HepG2 (cell line): ENCODE measurements around the gene NEURL1. TPM values are rescaled to one million over a fixed set of nuclear protein-coding genes. Genes with fewer than 3 reads are reported as not detected.
A peak's percentile ranks its signal among the peaks of the same experiment; 100 is the strongest.

Experiments
- BCL6 ChIP-seq: IDR thresholded peaks from 2 replicates; pipeline ENCODE4 v1.6.1; 2016; ENCODE audit warnings: missing genetic modification reagents, missing compliant biosample characterization
- CC2D1A ChIP-seq: sonication (generic); formaldehyde crosslinking; IDR thresholded peaks from 2 replicates; pipeline ENCODE4 v1.8.1; 2023; ENCODE audit warnings: mild to moderate bottlenecking, missing genetic modification reagents
- CREB3 ChIP-seq: sonication (generic); formaldehyde crosslinking; IDR thresholded peaks from 2 replicates; pipeline ENCODE4 v1.5.0; 2020; ENCODE audit warnings: missing genetic modification reagents
- E2F5 ChIP-seq: sonication (generic); formaldehyde crosslinking; conservative IDR thresholded peaks from 2 replicates; pipeline ENCODE4 v1.4.0; 2020; ENCODE audit warnings: missing genetic modification reagents
- FOXA1 ChIP-seq, 2 experiments: fragments of 450-650 bp in 1 of 2; sonication (generic) in 1 of 2; formaldehyde crosslinking in 1 of 2; IDR thresholded peaks; 2 replicates each; pipeline versions ENCODE4 v1.4.0 to v1.6.1; 2016 to 2020; ENCODE audit warnings: missing genetic modification reagents in 1 of 2
- FOXK2 ChIP-seq: fragments of 450-650 bp; IDR thresholded peaks from 2 replicates; pipeline ENCODE4 v1.6.1; 2016
- FUBP1 ChIP-seq: sonication (generic); formaldehyde crosslinking; IDR thresholded peaks from 2 replicates; pipeline ENCODE4 v1.5.1; 2020; ENCODE audit warnings: missing genetic modification reagents, mild to moderate bottlenecking, borderline replicate concordance
- HMGA1 ChIP-seq: sonication (generic); formaldehyde crosslinking; conservative IDR thresholded peaks from 2 replicates; pipeline ENCODE4 v1.4.0; 2020; ENCODE audit warnings: missing genetic modification reagents
- HNRNPUL1 ChIP-seq: fragments of 200-400 bp; formaldehyde crosslinking; IDR thresholded peaks from 2 replicates; pipeline ENCODE4 v1.6.1; 2017; ENCODE audit warnings: low read depth, mild to moderate bottlenecking, low read length, moderate library complexity
- HOMEZ ChIP-seq: IDR thresholded peaks from 2 replicates; pipeline ENCODE4 v1.6.1; 2016; ENCODE audit warnings: low read depth
- LCORL ChIP-seq, 2 experiments: fragments of 450-650 bp in 1 of 2; sonication (generic) in 1 of 2; formaldehyde crosslinking in 1 of 2; IDR thresholded peaks; 2 replicates each; pipeline versions ENCODE4 v1.5.0 to v1.6.1; 2017 to 2020; ENCODE audit warnings: antibody characterized with exemption in 1 of 2, missing genetic modification reagents in 1 of 2
- NFE2L2 ChIP-seq: fragments of 150-350 bp; IDR thresholded peaks from 2 replicates; pipeline ENCODE4 v1.6.1; 2014; ENCODE audit warnings: low read length
- PRDM4 ChIP-seq: sonication (generic); formaldehyde crosslinking; IDR thresholded peaks from 2 replicates; pipeline ENCODE4 v1.9.0; 2021; ENCODE audit warnings: missing genetic modification reagents, borderline replicate concordance
- PRPF4 ChIP-seq: fragments of 200-400 bp; formaldehyde crosslinking; IDR thresholded peaks from 2 replicates; pipeline ENCODE4 v1.6.1; 2016; ENCODE audit warnings: low read length, low read depth; ENCODE audit not compliant: poor library complexity, severe bottlenecking
- THYN1 ChIP-seq: sonication (generic); formaldehyde crosslinking; IDR thresholded peaks from 2 replicates; pipeline ENCODE4 v1.8.1; 2023; ENCODE audit warnings: low read depth, mild to moderate bottlenecking, moderate library complexity, missing genetic modification reagents, borderline replicate concordance
- WIZ ChIP-seq: sonication (generic); formaldehyde crosslinking; IDR thresholded peaks from 2 replicates; pipeline ENCODE4 v1.5.1; 2020; ENCODE audit warnings: mild to moderate bottlenecking, missing genetic modification reagents
- ZBTB8A ChIP-seq: sonication (generic); formaldehyde crosslinking; IDR thresholded peaks from 2 replicates; pipeline ENCODE4 v1.4.0; 2020; ENCODE audit warnings: mild to moderate bottlenecking, low read depth, missing genetic modification reagents, borderline replicate concordance
- ZNF292 ChIP-seq: sonication (generic); formaldehyde crosslinking; IDR thresholded peaks from 2 replicates; pipeline ENCODE4 v1.8.1; 2022; ENCODE audit warnings: mild to moderate bottlenecking, low read depth, missing genetic modification reagents, borderline replicate concordance
- ZNF329 ChIP-seq: sonication (generic); formaldehyde crosslinking; IDR thresholded peaks from 2 replicates; pipeline ENCODE4 v1.9.0; 2021; ENCODE audit warnings: low read depth, mild to moderate bottlenecking, missing genetic modification reagents
- ZNF691 ChIP-seq: sonication (generic); formaldehyde crosslinking; IDR thresholded peaks from 2 replicates; pipeline ENCODE4 v1.4.0; 2020; ENCODE audit warnings: missing genetic modification reagents, low read depth, mild to moderate bottlenecking, borderline replicate concordance
- polyA plus RNA-seq, 8 experiments: library from polyadenylated mRNA; depleted of rRNA in 3 of 8; stranded (reverse) in 7 of 8; unstranded in 1 of 8; fragments of >200 nt; fragmentation: Illumina TruSeq in 4 of 8; extraction: Trizol in 4 of 8; gene quantifications; 2 replicates each; pipeline versions ENCODE4 v1.2.1 to v1.2.3, GENCODE V29; 2011 to 2016; ENCODE audit warnings: low read depth in 4 of 8, missing spikeins in 1 of 8, mixed read lengths in 1 of 8; ENCODE audit not compliant: insufficient read depth in 1 of 8
- total RNA-seq, 5 experiments: library from RNA; depleted of rRNA; stranded (reverse); fragments of >200 nt; fragmentation: Illumina TruSeq; extraction: Trizol; gene quantifications; 2 replicates each; pipeline ENCODE4 v1.2.3, GENCODE V29; 2016; ENCODE audit warnings: low read depth in 1 of 5

NEURL1 gene
- total and polyA plus RNA-seq, 2 of the 13 experiments (the other 11 are each of a cell fraction or from before 2014, with no cell fraction given), result not detected

GRCh38 chr10:103578782-103579382 is 85.4 kb downstream of the NEURL1 start (continued):
- TF ChIP-seq FUBP1 (CRISPR knock-in tag) (no peak), ZNF292 (CRISPR knock-in tag) (peak; percentile 94), PRPF4 (no peak), CC2D1A (CRISPR knock-in tag) (no peak), CREB3 (CRISPR knock-in tag) (no peak), ZNF691 (CRISPR knock-in tag) (no peak), BCL6 (peak; percentile 89), PRDM4 (no peak), NFE2L2 (no peak), HNRNPUL1 (no peak), LCORL (IDR thresholded peaks at IDR 0.05) (no peak), LCORL (CRISPR knock-in tag; IDR thresholded peaks at IDR 0.05) (peak; percentile 98), THYN1 (CRISPR knock-in tag) (no peak), E2F5 (CRISPR knock-in tag) (no peak), ZNF329 (CRISPR knock-in tag) (0 out of 2 replicates have a peak, but pooled peaks have one; percentile 25), FOXA1 (IDR thresholded peaks at IDR 0.05) (no peak), FOXA1 (CRISPR knock-in tag; IDR thresholded peaks at IDR 0.05) (peak; percentile 68), WIZ (no peak), FOXK2 (no peak), HOMEZ (no peak), ZBTB8A (CRISPR knock-in tag) (no peak), HMGA1 (CRISPR knock-in tag) (no peak)
